Amygdala (tissue), 56 donors: Measurements from ENCODE around the gene SYT6.

Experiments used
- DNase-seq, 56 donors: peaks; one replicate each; lab custom pipeline; 2025; lab: John Stamatoyannopoulos, UW

Gene SYT6

DNA sequence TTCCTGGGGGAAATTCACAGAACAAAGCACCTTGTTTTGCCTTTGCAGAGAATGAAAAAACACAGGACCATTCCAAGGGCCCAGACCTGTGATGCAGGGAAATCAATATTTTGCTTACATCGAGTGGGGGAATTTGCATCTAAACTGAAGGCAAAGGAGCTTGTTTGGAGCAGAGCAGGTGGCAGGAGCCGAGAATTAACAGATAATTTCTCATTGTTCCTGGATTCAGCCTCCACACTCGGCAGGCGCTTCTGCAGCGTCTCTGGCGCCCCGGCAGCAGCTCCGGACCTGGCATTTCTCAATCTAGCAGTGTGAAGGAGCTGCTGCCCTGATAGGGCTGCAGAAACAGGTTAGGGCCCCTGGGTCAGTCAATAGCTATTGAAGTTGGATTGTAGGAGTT, 2.0 kb upstream of the SYT6 start:
- DNase-seq, result no peak

DNA sequence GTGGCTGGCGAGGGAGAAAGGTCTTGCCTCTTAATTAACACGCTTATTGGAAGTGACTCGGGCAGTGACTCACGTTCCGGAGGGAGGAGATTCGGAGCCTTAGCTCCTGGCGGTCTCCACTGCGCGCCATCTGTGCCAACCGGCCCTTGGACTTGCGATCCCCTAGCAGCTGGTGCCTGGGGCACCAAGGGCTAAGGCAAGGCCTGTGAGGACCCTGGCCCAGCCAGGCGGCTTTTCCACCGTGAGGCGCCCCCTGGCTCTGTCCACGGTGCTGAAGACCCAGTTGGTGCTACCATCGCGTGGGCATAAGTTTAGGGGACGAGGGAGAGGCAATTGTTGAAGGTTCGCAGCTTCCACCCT, 1.3 kb upstream of the SYT6 start:
- DNase-seq, result peak in 1 of 56 donors; percentile 16

DNA sequence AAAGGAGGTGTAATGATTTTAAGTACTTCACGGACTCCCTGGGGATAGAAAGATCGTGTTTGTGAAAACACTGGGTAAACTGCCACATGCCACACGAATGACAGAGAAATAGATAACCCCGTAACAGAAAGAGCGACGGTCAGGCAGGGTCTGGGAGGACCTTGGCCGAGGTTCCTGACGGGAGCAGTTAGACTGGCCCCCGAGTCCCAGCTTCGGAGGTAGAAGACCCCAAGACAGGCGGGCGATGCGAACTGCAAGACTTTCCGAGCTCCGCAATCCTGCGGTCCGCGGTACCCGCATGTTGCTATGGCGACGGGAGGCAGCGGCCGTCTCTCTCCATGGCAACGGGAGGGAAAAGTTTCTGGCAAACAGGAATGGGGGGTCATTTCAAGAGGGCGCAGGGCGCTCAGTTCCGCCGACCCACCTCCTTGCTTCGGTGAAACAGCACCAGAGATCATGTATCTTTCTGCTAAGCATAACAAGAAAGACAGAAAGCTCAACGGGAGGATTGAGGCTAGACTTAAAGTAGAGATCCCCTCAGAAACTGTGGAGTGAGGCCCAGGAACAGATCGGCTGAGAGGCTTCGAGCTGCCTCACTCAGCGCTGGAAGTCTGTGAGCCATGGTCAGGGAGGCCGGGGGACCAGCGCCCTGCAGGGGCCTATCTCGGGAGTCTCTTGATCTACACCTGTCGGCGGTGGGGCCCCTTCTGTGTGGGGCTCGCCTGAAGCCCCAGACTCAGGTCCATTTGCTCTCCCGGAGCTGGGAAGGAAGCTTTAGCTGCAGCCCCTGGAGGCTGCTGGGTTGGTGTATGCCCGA, 685 bp upstream of the SYT6 start:
- peak in 16 of 56 donors; percentile 10 to 46 (median 21) for DNase-seq

DNA sequence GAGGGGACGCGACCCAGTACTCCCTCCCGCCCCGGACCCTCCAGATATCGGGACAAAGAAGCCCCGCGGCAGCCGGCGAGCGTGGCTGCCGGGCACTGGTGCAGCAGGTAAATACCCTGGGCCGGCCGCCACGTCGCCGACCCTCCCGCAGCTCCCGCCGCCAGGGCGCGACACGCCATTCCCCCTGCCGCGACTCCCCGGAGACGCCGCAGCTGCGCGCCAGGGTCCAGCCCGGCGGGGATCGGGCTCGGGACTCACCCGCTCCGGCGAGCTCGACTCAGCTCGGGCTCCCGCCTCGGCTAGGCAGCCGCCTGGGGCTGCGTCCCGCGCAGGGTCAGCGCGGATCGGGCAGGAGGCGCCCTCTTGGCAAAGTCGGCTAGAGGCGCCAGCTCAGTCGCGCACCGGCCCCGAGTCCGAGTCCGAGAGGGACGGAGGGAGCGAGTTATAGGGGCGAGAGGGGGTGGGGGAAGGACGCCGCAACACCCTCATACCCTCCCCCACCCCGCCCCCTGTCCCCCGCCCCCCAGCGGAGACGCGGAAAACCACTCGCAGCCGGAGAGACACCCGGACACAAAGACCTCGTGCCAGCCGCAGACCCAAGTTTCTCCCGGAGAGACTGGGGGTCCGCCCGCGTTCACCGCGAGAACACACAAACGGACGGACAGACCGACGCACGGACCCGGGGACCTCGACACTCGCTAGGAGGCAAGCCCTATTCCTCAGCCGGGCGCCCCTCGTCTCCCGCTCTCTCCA, 985 bp downstream of the SYT6 start:
- DNase-seq, result peak in 7 of 56 donors; percentile 9 to 28 (median 24)

GRCh38 chr1:114152089-114152507, 1.6 kb downstream of the SYT6 start:
- peak in 1 of 56 donors; percentile 10 for DNase-seq

DNA sequence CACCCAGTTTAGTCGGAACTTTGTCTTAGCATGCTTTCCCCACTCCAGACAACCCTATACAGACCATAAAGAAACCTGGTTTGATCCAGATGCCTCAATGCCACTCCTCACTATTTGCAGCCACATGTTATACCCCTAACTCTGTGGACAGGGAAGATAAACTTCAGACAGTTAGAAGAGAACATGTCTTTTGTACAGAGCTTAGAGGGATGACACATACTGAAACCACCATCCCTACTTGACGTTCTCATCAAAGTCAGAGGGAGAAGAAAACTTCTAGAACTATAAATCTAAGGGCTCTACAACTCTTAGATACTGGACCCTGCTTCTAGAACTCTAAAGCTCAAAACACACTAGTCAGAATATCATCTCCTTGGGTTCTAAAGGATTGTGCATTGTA, 3.7 kb downstream of the SYT6 start:
- DNase-seq, result no peak

GRCh38 chr1:114149211-114149610, 4.5 kb downstream of the SYT6 start:
- DNase-seq, result no peak

DNA sequence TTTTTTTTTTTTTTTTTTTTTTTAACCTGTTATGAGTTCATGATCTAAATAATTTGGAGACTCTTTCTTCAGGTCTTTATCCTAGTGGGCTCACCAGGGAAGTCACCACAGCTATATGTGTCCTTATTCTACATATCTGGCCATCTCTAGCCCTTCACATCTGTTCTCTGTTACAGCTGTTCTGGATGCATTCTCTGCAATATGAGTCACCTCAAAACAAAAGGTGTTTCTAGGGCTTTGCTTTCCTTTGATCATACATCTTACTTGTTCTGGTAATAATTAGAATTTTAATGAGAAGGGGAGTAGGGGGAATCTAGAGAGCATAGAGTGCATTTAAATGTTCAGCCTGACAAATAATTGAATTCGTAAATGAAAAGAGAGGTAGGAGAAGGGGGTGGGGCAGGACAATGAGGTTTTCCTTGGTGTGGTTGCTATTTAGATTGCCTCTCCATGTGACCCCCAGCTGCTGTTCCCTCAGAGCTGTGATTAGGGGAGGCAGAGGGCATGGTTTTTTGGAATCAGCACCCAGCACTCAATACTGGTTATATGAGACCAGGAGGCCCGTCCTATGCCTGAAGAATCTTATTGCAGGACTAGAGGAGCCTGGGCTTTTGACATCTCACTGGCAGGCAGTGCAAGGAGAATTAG, 8.0 kb downstream of the SYT6 start:
- DNase-seq, result no peak

DNA sequence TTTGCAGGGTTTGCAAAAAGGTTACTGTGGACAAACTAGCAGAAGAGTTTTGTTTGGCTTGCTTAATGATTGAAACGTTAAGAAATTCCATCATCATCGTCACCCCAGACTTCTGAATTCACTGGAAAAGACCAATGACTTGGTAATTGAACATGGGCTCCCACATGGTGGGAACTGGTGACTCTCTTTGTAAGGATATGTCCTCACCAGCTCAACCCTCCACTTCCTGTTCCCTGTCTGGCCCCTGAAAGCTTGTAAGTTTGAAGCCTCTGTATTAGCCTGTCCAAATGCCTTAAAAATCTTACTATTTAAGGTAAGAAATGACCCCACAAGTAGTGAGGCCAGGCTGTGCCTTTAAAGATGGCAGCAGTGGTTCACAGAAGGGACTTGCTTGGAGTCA, 9.7 kb downstream of the SYT6 start:
- no peak for DNase-seq

DNA sequence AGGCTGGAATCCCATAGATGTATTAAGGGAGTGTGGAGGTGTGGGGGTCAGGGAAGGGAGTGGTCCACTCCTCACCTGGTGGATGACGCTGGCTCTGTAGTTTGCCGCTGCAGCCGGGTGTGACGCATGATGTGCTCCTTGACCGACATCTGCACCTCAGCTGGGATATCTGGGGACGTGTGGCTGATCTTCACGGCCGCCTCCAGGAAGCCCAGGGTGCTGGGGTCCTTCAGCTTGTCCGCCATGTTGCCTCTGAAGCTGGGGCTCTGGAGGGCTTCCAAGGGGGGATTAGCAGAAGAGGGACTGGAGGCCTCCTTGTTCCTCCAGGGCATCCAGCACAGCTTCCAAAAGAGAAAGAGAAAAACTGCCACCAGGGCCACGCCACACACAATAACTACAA, 14.1 kb downstream of the SYT6 start:
- DNase-seq, result no peak

DNA sequence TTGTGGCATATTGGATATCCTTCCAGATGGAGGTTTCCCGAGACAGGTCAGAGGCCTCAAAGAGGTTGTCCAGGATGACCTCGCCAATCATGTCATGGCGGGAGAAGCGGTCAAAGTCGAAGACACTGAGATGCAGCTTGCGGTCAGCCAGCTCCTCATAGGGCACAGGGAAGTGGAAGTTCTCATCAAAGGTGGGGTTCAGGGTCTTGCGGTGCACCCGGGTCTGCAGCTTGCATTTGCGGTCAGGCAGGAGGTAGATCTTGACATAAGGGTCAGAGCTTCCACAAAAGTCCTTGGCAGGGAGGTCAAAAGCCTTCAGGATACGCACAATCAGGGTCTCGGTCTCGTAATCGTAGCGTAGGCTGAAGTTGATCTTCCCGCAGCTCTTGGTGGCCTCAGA, 16.2 kb downstream of the SYT6 start:
- DNase-seq, result no peak

- no peak for DNase-seq
Measured at GRCh38 chr1:114135786-114136185, 17.9 kb downstream of the SYT6 start.

DNA sequence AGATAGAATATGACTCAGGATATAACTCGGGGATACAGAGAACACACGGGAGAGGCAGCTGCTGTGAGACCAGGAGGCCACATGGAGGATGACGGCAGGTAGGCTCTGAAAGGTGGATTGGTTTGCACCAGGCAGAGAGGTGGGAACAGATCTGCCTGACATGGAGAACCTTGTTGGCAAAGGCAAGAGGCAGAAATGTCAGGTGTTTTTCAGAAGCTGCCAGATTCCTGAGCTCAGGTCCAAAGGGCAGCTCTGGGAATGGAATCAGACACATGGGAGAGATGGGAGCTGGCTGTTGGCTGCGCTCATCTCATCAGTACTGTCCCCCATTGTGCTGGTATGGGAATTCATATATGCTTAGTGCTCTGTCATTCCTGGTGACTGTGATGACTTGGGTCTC, 19.2 kb downstream of the SYT6 start:
- DNase-seq, result no peak

- no peak for DNase-seq
Measured at GRCh38 chr1:114133129-114133528, 20.5 kb downstream of the SYT6 start.

GRCh38 chr1:114131526-114132220, 22.0 kb downstream of the SYT6 start:
- no peak for DNase-seq

DNA sequence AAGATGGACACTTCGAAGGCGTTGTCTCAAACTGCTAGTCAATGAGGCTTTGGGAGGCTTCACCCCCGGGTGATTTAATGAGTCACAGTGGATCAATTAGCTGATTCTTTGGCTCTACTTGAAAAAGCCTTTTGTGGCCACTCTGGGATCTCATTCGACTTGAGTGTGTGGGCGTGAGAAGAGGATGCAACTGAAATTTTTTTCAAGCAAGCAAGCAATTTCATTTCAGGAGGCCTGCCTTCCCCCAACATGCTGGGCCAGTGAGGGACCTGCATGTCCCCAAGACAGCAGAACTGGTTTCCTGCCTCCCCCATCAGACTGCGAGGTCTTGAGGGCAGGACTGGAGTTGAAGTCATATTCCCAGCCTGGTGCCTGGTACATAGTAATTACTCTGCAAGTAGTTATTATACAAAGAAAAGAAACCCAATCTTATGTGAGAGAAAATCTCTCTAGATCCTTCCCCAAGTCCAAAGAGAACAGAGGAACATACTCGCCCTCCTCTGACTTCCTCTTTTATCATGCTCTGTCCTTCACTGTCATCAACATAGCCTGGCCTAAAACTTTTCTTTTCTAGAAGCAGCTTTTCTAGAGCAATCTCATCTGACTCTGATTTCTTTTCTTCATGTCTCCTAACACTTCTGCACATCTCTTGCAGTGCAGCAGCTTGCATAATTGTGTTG, 22.7 kb downstream of the SYT6 start:
- DNase-seq, result no peak

GRCh38 chr1:114130213-114130612, 23.5 kb downstream of the SYT6 start:
- DNase-seq, result no peak

DNA sequence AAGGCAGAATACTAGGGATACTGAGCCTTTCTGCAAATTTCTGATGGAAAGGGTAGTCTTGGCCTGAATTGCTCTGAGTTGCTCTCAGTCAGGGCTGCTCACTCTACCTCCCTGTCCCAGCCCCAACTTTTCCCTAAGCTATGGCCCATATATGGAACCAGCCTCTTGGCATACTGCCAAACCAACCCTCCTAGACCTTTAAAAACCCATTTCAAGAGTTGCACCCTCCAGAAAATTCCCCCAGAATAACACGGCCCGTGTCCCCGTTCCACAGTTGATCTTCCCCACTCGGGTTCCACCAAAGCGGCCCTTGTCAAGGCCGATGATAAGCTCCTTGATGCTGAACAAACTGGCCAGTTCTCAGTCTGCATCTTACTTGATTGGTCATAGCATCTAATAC, 25.4 kb downstream of the SYT6 start:
- DNase-seq, result no peak

GRCh38 chr1:114126261-114127095, 27.2 kb downstream of the SYT6 start:
- DNase-seq, result peak in 30 of 56 donors; percentile 7 to 57 (median 17)
